Omental fat pad (tissue), 4 donors: ENCODE results near the gene KRTAP3-3. TPM values are rescaled to one million over a fixed set of nuclear protein-coding genes. Genes with fewer than 3 reads are reported as not detected.

Source experiments
- ATAC-seq: fragments of 150-250 bp; one replicate; pipeline ENCODE4 v1.9.1; 2016; ENCODE audit warnings: mild to moderate bottlenecking, moderate library complexity; ENCODE audit not compliant: low FRiP score
- DNase-seq: peaks from one replicate; pipeline ENCODE4 v3.0.0-alpha.2; 2019; ENCODE audit warnings: low spot score
- CTCF ChIP-seq, 3 donors: fragments of 450-650 bp; IDR thresholded peaks; one replicate each; pipeline ENCODE4 v1.5.1; 2016 to 2017; ENCODE audit warnings: antibody characterized with exemption in 3 of 3, mild to moderate bottlenecking in 3 of 3, moderate library complexity in 2 of 3
- total RNA-seq, 4 donors: library from RNA; depleted of rRNA; stranded (reverse); fragments of >200 nt; gene quantifications; one replicate each; pipeline ENCODE4 v1.1.0, GENCODE V29; 2016

KRTAP3-3 gene
- total RNA-seq, 4 donors from 2014 or later = not detected

- no peak for TF ChIP-seq CTCF (IDR thresholded peaks at IDR 0.05)
- DNase-seq = no peak
- ATAC-seq = no peak
These were observed 19.2 kb upstream of the KRTAP3-3 start for GRCh38 chr17:41013181-41013580.

- no peak for TF ChIP-seq CTCF (IDR thresholded peaks at IDR 0.05)
- no peak for DNase-seq
- no peak for ATAC-seq
These were observed 18.6 kb upstream of the KRTAP3-3 start for GRCh38 chr17:41012326-41013120.

GRCh38 chr17:41010441-41010840 is 16.5 kb upstream of the KRTAP3-3 start:
- TF ChIP-seq CTCF (IDR thresholded peaks at IDR 0.05) = no peak
- DNase-seq (no peak), ATAC-seq (no peak)

GRCh38 chr17:41009936-41010335 is 16.0 kb upstream of the KRTAP3-3 start:
- ATAC-seq (no peak), DNase-seq (no peak)
- TF ChIP-seq CTCF (IDR thresholded peaks at IDR 0.05) = no peak

GRCh38 chr17:41009301-41009760 is 15.4 kb upstream of the KRTAP3-3 start:
- DNase-seq = no peak
- TF ChIP-seq CTCF (IDR thresholded peaks at IDR 0.05) = no peak
- no peak for ATAC-seq

- no peak for DNase-seq
- ATAC-seq = no peak
- TF ChIP-seq CTCF (IDR thresholded peaks at IDR 0.05) = no peak
These were observed 14.8 kb upstream of the KRTAP3-3 start, which contains the start of gene KRTAP3-1 for GRCh38 chr17:41008811-41009210. Gene KRTAP3-1 (minus strand): TSS chr17:41009128. CDS start chr17:41009074, 54 bp downstream.

GRCh38 chr17:41004397-41004796 is 10.4 kb upstream of the KRTAP3-3 start:
- no peak for ATAC-seq
- no peak for TF ChIP-seq CTCF (IDR thresholded peaks at IDR 0.05)

More at GRCh38 chr17:41004397-41004796, 10.4 kb upstream of the KRTAP3-3 start:
- DNase-seq = no peak
